Keratinocyte (primary cell): ENCODE measurements around the gene TRIP6. TPM values are rescaled to one million over a fixed set of nuclear protein-coding genes. Genes with fewer than 3 reads are reported as not detected.

Source experiments
- DNase-seq: peaks from one replicate; pipeline ENCODE4 v3.0.0-alpha.2; 2011; ENCODE audit warnings: low read depth, missing footprints, low spot score
- FAIRE-seq: peaks from 2 replicates; lab custom pipeline; 2011; peaks lifted over from hg19 to GRCh38; lab: Jason Lieb, UNC
- H2AFZ ChIP-seq: 2 replicates; pipeline ENCODE4 v1.6.0; 2012; ENCODE audit warnings: low read length, control low read depth, inconsistent platforms; ENCODE audit not compliant: control insufficient read depth
- H3K27ac ChIP-seq: 2 replicates; pipeline ENCODE4 v1.5.1; 2011; ENCODE audit warnings: low read length; ENCODE audit not compliant: control insufficient read depth, insufficient read depth
- H3K27me3 ChIP-seq: 3 replicates; pipeline ENCODE4 v1.6.0; 2011; ENCODE audit warnings: low read length; ENCODE audit not compliant: control insufficient read depth, insufficient read depth; ENCODE audit errors: extremely low read depth
- H3K36me3 ChIP-seq, 2 experiments: 2 replicates in 1 of 2; 3 replicates in 1 of 2; pipeline ENCODE4 v1.5.1; 2011; ENCODE audit warnings: low read length in 2 of 2, mild to moderate bottlenecking in 1 of 2; ENCODE audit not compliant: control insufficient read depth in 2 of 2, insufficient read depth in 2 of 2; ENCODE audit errors: extremely low read depth in 1 of 2
- H3K4me1 ChIP-seq: 3 replicates; pipeline ENCODE4 v1.5.1; 2011; ENCODE audit warnings: low read length; ENCODE audit not compliant: control insufficient read depth, insufficient read depth; ENCODE audit errors: extremely low read depth
- H3K4me2 ChIP-seq: 3 replicates; pipeline ENCODE4 v1.6.0; 2011; ENCODE audit warnings: low read depth, low read length; ENCODE audit not compliant: control insufficient read depth, insufficient read depth; ENCODE audit errors: extremely low read depth
- H3K4me3 ChIP-seq, 3 experiments: fragments of 200-600 bp in 1 of 3; sonication (generic) in 1 of 3; 2 replicates in 2 of 3; 3 replicates in 1 of 3; pipeline ENCODE4 v1.5.1; 2011 to 2016; ENCODE audit warnings: low read length in 3 of 3, mild to moderate bottlenecking in 3 of 3, control low read depth in 2 of 3, inconsistent platforms in 1 of 3, low read depth in 1 of 3, mixed read lengths in 1 of 3, mixed run types in 1 of 3, moderate library complexity in 1 of 3; ENCODE audit not compliant: control insufficient read depth in 2 of 3, insufficient read depth in 2 of 3; ENCODE audit errors: extremely low read depth in 1 of 3
- H3K79me2 ChIP-seq: 2 replicates; pipeline ENCODE4 v1.6.0; 2012; ENCODE audit warnings: low read length; ENCODE audit not compliant: control insufficient read depth, insufficient read depth
- H3K9ac ChIP-seq: 3 replicates; pipeline ENCODE4 v1.6.0; 2011; ENCODE audit warnings: low read length; ENCODE audit not compliant: control insufficient read depth, insufficient read depth; ENCODE audit errors: extremely low read depth
- H3K9me1 ChIP-seq: 3 replicates; pipeline ENCODE4 v1.6.0; 2011; ENCODE audit warnings: low read length; ENCODE audit not compliant: control insufficient read depth, insufficient read depth; ENCODE audit errors: extremely low read depth
- H3K9me3 ChIP-seq: 2 replicates; pipeline ENCODE4 v1.5.1; 2012; ENCODE audit warnings: low read depth, low read length; ENCODE audit not compliant: control insufficient read depth
- H4K20me1 ChIP-seq: 3 replicates; pipeline ENCODE4 v1.6.0; 2011; ENCODE audit warnings: low read length; ENCODE audit not compliant: control insufficient read depth, insufficient read depth; ENCODE audit errors: extremely low read depth
- EZH2 ChIP-seq: IDR thresholded peaks from one replicate; pipeline ENCODE4 v1.6.1; 2012; ENCODE audit warnings: inconsistent platforms, mild to moderate bottlenecking, low read length, moderate library complexity
- dilution Hi-C: fragments of 300-500 bp; cut with MboI; formaldehyde crosslinking; loops from one replicate; pipeline ENCODE4 v1.7.0; 2020; ENCODE audit warnings: low sequenced_read_pairs; ENCODE audit not compliant: extremely low pct_ligation_motif_present
- polyA plus RNA-seq, 5 experiments: library from polyadenylated mRNA; depleted of rRNA in 3 of 5; stranded (reverse) in 3 of 5; stranded (forward) in 1 of 5; unstranded in 1 of 5; fragments of >200 nt; gene quantifications; 1 replicate in 1 of 5; 2 replicates in 3 of 5; 3 replicates in 1 of 5; pipeline versions ENCODE4 v1.2.1 to v1.2.3, GENCODE V29; 2011 to 2012; ENCODE audit warnings: missing spikeins in 2 of 5, low read depth in 1 of 5, low replicate concordance in 1 of 5
- small RNA-seq, 3 experiments: library from RNA; depleted of rRNA; stranded (forward); fragments of <200 nt; gene quantifications; one replicate each; pipeline ENCODE3, GENCODE V24; 2012; ENCODE audit warnings: low read depth in 3 of 3, low replicate concordance in 1 of 3; ENCODE audit not compliant: insufficient read length in 3 of 3
- TF ChIP-seq, protein P1 (sequence below), 3 experiments: IDR thresholded peaks in 1 of 3; conservative IDR thresholded peaks in 1 of 3; optimal IDR thresholded peaks in 1 of 3; 2 replicates in 2 of 3; 3 replicates in 1 of 3; pipeline versions ENCODE3 to v1.5.1; 2011; ENCODE audit warnings: low read length in 3 of 3, mild to moderate bottlenecking in 3 of 3, moderate library complexity in 2 of 3, control low read depth in 1 of 3, inconsistent platforms in 1 of 3; ENCODE audit not compliant: insufficient read depth in 2 of 3; ENCODE audit errors: extremely low read depth in 1 of 3

Gene TRIP6
- polyA plus RNA-seq, 1 donor (not counting 4 experiments of a cell fraction or from before 2014, with no cell fraction given): 83.8 TPM

DNA sequence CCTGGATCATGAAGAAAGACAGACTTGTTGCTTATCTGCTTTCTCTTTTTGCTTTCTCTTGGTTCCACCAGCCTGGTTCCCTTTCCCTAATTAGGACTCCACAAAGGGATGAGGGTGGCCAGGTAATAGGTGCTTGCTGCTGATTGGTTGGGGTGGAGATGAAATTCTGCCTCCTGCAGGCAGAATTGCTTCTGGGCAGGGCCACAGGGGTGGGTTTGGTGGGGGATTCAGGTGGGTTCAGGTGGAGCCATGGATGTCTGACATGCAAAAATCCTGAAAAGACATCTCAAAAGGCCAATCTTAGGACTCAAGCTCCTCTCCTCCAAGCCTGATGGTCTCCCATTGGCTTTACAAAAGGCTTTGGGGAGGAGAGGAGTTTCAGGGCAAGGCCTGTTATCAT lies 53.9 kb downstream of the TRIP6 start:
- dilution Hi-C loops: no loop called here
- Histone ChIP-seq H2AFZ (no peak overlapping the region), H3K79me2 (no peaks in the 10 kb centered on the region), H3K27me3 (no peaks in the 10 kb centered on the region), H4K20me1 (no peaks in the 10 kb centered on the region), H3K9me3 (no peaks in the 10 kb centered on the region), H3K9me1 (no peaks in the 10 kb centered on the region), H3K36me3 (no peaks in the 10 kb centered on the region), H3K4me3 (no peak overlapping the region), H3K9ac (no peak overlapping the region), H3K27ac (no peak overlapping the region), H3K4me2 (no peak overlapping the region), H3K4me1 (peaks cover 4% of the 10 kb centered on the region)
- FAIRE-seq (no peak), DNase-seq (no peak)
- no peak for TF ChIP-seq EZH2
- TF ChIP-seq, protein P1, sequence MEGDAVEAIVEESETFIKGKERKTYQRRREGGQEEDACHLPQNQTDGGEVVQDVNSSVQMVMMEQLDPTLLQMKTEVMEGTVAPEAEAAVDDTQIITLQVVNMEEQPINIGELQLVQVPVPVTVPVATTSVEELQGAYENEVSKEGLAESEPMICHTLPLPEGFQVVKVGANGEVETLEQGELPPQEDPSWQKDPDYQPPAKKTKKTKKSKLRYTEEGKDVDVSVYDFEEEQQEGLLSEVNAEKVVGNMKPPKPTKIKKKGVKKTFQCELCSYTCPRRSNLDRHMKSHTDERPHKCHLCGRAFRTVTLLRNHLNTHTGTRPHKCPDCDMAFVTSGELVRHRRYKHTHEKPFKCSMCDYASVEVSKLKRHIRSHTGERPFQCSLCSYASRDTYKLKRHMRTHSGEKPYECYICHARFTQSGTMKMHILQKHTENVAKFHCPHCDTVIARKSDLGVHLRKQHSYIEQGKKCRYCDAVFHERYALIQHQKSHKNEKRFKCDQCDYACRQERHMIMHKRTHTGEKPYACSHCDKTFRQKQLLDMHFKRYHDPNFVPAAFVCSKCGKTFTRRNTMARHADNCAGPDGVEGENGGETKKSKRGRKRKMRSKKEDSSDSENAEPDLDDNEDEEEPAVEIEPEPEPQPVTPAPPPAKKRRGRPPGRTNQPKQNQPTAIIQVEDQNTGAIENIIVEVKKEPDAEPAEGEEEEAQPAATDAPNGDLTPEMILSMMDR (optimal IDR thresholded peaks at IDR 0.05 in 1 of 3, IDR thresholded peaks at IDR 0.05 in 1 of 3, conservative IDR thresholded peaks at IDR 0.05 in 1 of 3; ENCODE audit: extremely low read depth in 1 of 3, insufficient read depth in 2 of 3, low read length in 3 of 3): no peak

Small RNA genes within 50 kb of the gene (small RNA-seq; reads per million reads assigned to genes)
- gene RN7SL549P (0 reads per million in 3 experiments), gene RN7SL750P (0 reads per million in 3 experiments)

Other genes starting within 250 kb of the TRIP6 start
- 0.07 to 0.21 TPM (median 0.12 TPM) in 3 replicates for gene TFR2, start 225.8 kb upstream of the TRIP6 start, polyA plus RNA-seq
- gene ACTL6B, start 210.9 kb upstream of the TRIP6 start, polyA plus RNA-seq: not detected in 3 replicates
- gene GNB2, start 193.6 kb upstream of the TRIP6 start, polyA plus RNA-seq: 87.2 to 216 TPM (median 126 TPM) in 3 replicates
- gene GIGYF1, start 173.1 kb upstream of the TRIP6 start, polyA plus RNA-seq: 3.2 to 4.8 TPM (median 4.0 TPM) in 3 replicates
- gene POP7, start 161.3 kb upstream of the TRIP6 start, polyA plus RNA-seq: 37.8 to 50.3 TPM (median 44.6 TPM) in 3 replicates
- gene EPO, start 146.9 kb upstream of the TRIP6 start, polyA plus RNA-seq: 0.35 to 0.86 TPM (median 0.41 TPM) in 3 replicates
- gene ZAN, start 133.8 kb upstream of the TRIP6 start, polyA plus RNA-seq: 0.09 to 0.36 TPM (median 0.14 TPM) in 3 replicates
- gene EPHB4, start 39.9 kb upstream of the TRIP6 start, polyA plus RNA-seq: 61.4 to 74.5 TPM (median 71.4 TPM) in 3 replicates
- gene SLC12A9, start 14.7 kb upstream of the TRIP6 start, polyA plus RNA-seq: 14.5 to 24.9 TPM (median 19.8 TPM) in 3 replicates
- 23.1 to 54.5 TPM (median 42.2 TPM) in 3 replicates for gene SRRT, start 7.7 kb downstream of the TRIP6 start, polyA plus RNA-seq
- gene UFSP1, start 22.3 kb downstream of the TRIP6 start, polyA plus RNA-seq: 1.0 to 1.4 TPM (median 1.2 TPM) in 3 replicates
- 0.07 to 0.30 TPM (median 0.20 TPM) in 3 replicates for gene ACHE, start 28.5 kb downstream of the TRIP6 start, polyA plus RNA-seq
- 0.06 to 1.2 TPM (median 0.10 TPM) in 3 replicates for gene MUC3A, start 82.1 kb downstream of the TRIP6 start, polyA plus RNA-seq
- gene MUC12, start 102.2 kb downstream of the TRIP6 start, polyA plus RNA-seq: 0.24 to 0.33 TPM in 2 of 3 replicates, not detected in the other
- not detected in 3 replicates for gene MUC17, start 152.7 kb downstream of the TRIP6 start, polyA plus RNA-seq
- gene TRIM56, start 218.1 kb downstream of the TRIP6 start, polyA plus RNA-seq: 3.0 to 3.9 TPM (median 3.6 TPM) in 3 replicates